PC-9 (cell line): ENCODE results near the gene FAM25G. TPM values are rescaled to one million over a fixed set of nuclear protein-coding genes. Genes with fewer than 3 reads are reported as not detected.
"Not testable (repeated sequence)": the region's sequence is repeated elsewhere in the genome, so short reads cannot be mapped to it uniquely, and the experiment has no call there.

Experiments
- Bru-seq: library from RNA; stranded (reverse); fragments of 400-500 nt; gene quantifications from one replicate; lab custom pipeline; 2021; lab: Mats Ljungman, UMichigan
- BruChase-seq, 2 experiments: library from RNA; stranded (reverse); fragments of 400-500 nt; gene quantifications; one replicate each; lab custom pipeline; 2021; lab: Mats Ljungman, UMichigan
- BruUV-seq: library from RNA; stranded (reverse); fragments of 400-500 nt; replicated peaks from 2 replicates; lab custom pipeline; 2021; lab: Mats Ljungman, UMichigan
- CTCF ChIA-PET: fragments of 300-600 bp; sonication (Branson Sonifier 250); formaldehyde crosslinking; loops from one replicate; lab custom pipeline; 2022; ENCODE audit warnings: antibody characterized with exemption; lab: Charles Lee
- POLR2A ChIA-PET: fragments of 300-600 bp; sonication (Branson Sonifier 250); formaldehyde crosslinking; loops from one replicate; lab custom pipeline; 2022; ENCODE audit warnings: antibody characterized with exemption; ENCODE audit not compliant: unreplicated experiment; lab: Charles Lee
- DNase-seq, 2 experiments: peaks; one replicate each; pipeline versions ENCODE4 v3.0.0 to v3.0.0-alpha.2; 2015 to 2022; ENCODE audit warnings: mixed read lengths in 1 of 2
- H2AFZ ChIP-seq: fragments of 200-600 bp; sonication (generic); 2 replicates; pipeline ENCODE4 v1.8.1; 2017; ENCODE audit warnings: antibody characterized with exemption
- H3F3A ChIP-seq: fragments of 200-600 bp; sonication (generic); 2 replicates; pipeline ENCODE4 v1.8.1; 2017; ENCODE audit warnings: antibody characterized with exemption, mild to moderate bottlenecking, low read depth; ENCODE audit not compliant: insufficient read depth
- H3K27ac ChIP-seq: fragments of 200-600 bp; sonication (generic); 2 replicates; pipeline ENCODE4 v1.6.1; 2016; ENCODE audit warnings: mixed run types
- H3K27me3 ChIP-seq: fragments of 200-600 bp; sonication (generic); 2 replicates; pipeline ENCODE4 v1.6.1; 2016; ENCODE audit warnings: low read depth, mixed run types; ENCODE audit not compliant: insufficient read depth
- H3K36me3 ChIP-seq: fragments of 200-600 bp; sonication (generic); 2 replicates; pipeline ENCODE4 v1.6.1; 2016; ENCODE audit warnings: low read depth, mixed run types
- H3K4me1 ChIP-seq: fragments of 200-600 bp; sonication (generic); replicated peaks from 2 replicates; pipeline ENCODE4 v1.6.1; 2016; ENCODE audit warnings: mixed run types; ENCODE audit not compliant: insufficient read depth
- H3K4me2 ChIP-seq: fragments of 200-600 bp; sonication (generic); 2 replicates; pipeline ENCODE4 v1.6.1; 2017; ENCODE audit warnings: mixed run types
- H3K4me3 ChIP-seq: fragments of 200-600 bp; sonication (generic); 2 replicates; pipeline ENCODE4 v1.6.1; 2016; ENCODE audit warnings: mixed run types
- H3K79me2 ChIP-seq: fragments of 200-600 bp; sonication (generic); 2 replicates; pipeline ENCODE4 v1.6.1; 2017; ENCODE audit warnings: low read depth, mixed run types
- H3K9me2 ChIP-seq: fragments of 200-600 bp; sonication (generic); 2 replicates; pipeline ENCODE4 v1.8.1; 2017; ENCODE audit warnings: mild to moderate bottlenecking; ENCODE audit not compliant: insufficient read depth
- H3K9me3 ChIP-seq: fragments of 200-600 bp; sonication (generic); 2 replicates; pipeline ENCODE4 v1.8.1; 2016; ENCODE audit warnings: low read depth; ENCODE audit not compliant: insufficient read depth
- H4K20me1 ChIP-seq: fragments of 200-600 bp; sonication (generic); 2 replicates; pipeline ENCODE4 v1.8.1; 2017; ENCODE audit not compliant: insufficient read depth
- intact Hi-C: fragments of 100-400 bp; cut with micrococcal nuclease; formaldehyde crosslinking; loops from one replicate; pipeline ENCODE4 v1.10.0; 2022; ENCODE audit not compliant: unreplicated experiment
- long read RNA-seq: library from polyadenylated mRNA; stranded (forward); transcript quantifications from one replicate; pipeline ENCODE4 v2.0.0, GENCODE V29; 2022
- total RNA-seq: library from RNA; stranded (reverse); gene quantifications from 2 replicates; pipeline ENCODE4 v1.2.3, GENCODE V29; 2021

FAM25G gene
- total RNA-seq (3.2 TPM in 1 of 2 replicates, not detected in the other), Bru-seq, nascent RNA (percentile 7 among the genes with signal in this experiment), BruChase-seq, experiment 1, labeled RNA remaining after a 2-hour chase (percentile 14 among the genes with signal in this experiment), BruChase-seq, experiment 2, labeled RNA remaining after a 6-hour chase (not detected)
- long read RNA-seq, partial matches to known transcripts: 0 of 1 reads
- long read RNA-seq, other reads (novel, unspliced or antisense): 0 of 1 reads

DNA sequence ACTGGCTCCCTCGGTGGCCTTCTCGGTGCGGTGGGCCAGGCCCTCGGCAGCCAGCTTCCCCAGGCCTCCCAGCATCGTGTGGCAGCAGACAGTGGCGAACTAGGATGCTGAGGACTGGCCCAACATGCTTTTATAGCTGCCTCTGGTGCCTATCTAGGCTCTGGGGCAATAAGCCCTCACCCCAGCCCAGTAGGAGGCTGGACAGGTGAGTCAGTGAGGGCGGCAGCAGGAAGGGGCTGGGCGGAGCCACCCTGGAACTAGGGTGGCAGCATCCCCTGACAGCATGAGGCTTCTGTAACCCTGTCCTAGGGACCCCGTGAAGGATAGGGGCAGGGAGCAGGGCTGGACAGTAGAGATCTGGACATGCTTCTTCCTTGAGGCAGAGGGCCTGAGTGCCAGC is at the start of gene FAM25G:
FAM25G (minus strand) TSS at position 101 of the 400 bp plus-strand sequence; CDS start at position 75, 26 bp downstream.
- H3K4me2 ChIP-seq, H3F3A ChIP-seq, DNase-seq, H4K20me1 ChIP-seq, H2AFZ ChIP-seq, BruUV-seq, H3K27me3 ChIP-seq, H3K27ac ChIP-seq, H3K36me3 ChIP-seq, H3K79me2 ChIP-seq, H3K4me1 ChIP-seq, H3K9me2 ChIP-seq, POLR2A ChIA-PET, H3K4me3 ChIP-seq, CTCF ChIA-PET, intact Hi-C loops, H3K9me3 ChIP-seq: not testable (repeated sequence)

DNA sequence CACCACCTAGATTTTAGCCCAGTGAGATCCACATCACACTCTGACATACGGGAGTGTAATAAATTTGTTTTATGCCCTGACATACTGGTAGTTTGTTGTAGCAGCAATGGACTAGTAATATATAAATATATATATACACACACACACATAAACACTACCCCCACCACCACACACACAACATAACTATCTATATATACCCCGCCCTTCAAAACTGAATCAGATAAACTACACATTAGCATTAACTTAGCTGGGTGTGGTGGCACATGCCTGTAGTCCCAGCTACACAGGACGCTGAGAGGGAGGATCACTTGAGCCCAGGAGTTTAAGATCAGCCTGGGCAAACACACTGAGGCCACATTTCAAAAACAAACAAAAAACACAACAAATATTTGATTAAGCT is 44.9 kb upstream of the FAM25G start:
- POLR2A ChIA-PET, H3K4me3 ChIP-seq, H2AFZ ChIP-seq, H4K20me1 ChIP-seq, H3K27me3 ChIP-seq, H3K27ac ChIP-seq, CTCF ChIA-PET, DNase-seq, H3K4me2 ChIP-seq, H3K36me3 ChIP-seq, H3K9me3 ChIP-seq, BruUV-seq, H3F3A ChIP-seq, intact Hi-C loops, H3K9me2 ChIP-seq, H3K4me1 ChIP-seq, H3K79me2 ChIP-seq: not testable (repeated sequence)

- H3F3A ChIP-seq, H3K27ac ChIP-seq, H2AFZ ChIP-seq, H3K4me3 ChIP-seq, CTCF ChIA-PET, H4K20me1 ChIP-seq, H3K36me3 ChIP-seq, POLR2A ChIA-PET, DNase-seq, BruUV-seq, H3K27me3 ChIP-seq, intact Hi-C loops, H3K9me2 ChIP-seq, H3K79me2 ChIP-seq, H3K4me2 ChIP-seq, H3K9me3 ChIP-seq, H3K4me1 ChIP-seq: not testable (repeated sequence)
Observed at GRCh38 chr10:47523475-47523874, 32.0 kb upstream of the FAM25G start, which contains the start of gene AGAP9. Gene AGAP9 (minus strand): TSS chr10:47523638. CDS start chr10:47523526, 112 bp downstream.

GRCh38 chr10:47502313-47502712 is 10.8 kb upstream of the FAM25G start:
- H3K4me1 ChIP-seq, intact Hi-C loops, CTCF ChIA-PET, H3K36me3 ChIP-seq, H3K4me2 ChIP-seq, H4K20me1 ChIP-seq, H3K79me2 ChIP-seq, BruUV-seq, POLR2A ChIA-PET, H3F3A ChIP-seq, H3K4me3 ChIP-seq, DNase-seq, H3K9me2 ChIP-seq, H3K9me3 ChIP-seq, H3K27ac ChIP-seq, H2AFZ ChIP-seq, H3K27me3 ChIP-seq: not testable (repeated sequence)

DNA sequence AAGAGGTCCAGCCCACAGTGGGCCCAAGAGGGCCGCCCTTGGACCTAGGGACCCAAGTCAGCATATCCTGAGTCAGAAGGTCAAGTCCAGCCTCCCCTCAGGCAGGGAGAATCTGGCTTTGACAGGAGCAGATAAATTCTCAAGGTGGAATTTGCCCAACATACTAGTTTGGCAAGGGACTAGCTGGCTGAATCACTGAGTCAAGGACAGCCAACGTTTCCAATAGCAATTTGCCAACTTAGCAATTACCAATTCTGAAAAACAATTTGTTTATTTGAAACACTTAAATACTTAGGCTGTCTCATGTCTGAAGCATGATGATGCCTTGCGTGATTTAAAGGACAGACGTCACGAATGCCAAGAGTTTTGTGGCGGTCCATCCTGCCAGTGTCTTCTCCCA is 2.7 kb upstream of the FAM25G start:
- intact Hi-C loops, CTCF ChIA-PET, H4K20me1 ChIP-seq, BruUV-seq, H3K4me1 ChIP-seq, H3K27me3 ChIP-seq, H3K36me3 ChIP-seq, H3K4me2 ChIP-seq, H3K4me3 ChIP-seq, H3F3A ChIP-seq, H3K9me3 ChIP-seq, H2AFZ ChIP-seq, H3K27ac ChIP-seq, POLR2A ChIA-PET, H3K9me2 ChIP-seq, H3K79me2 ChIP-seq, DNase-seq: not testable (repeated sequence)

DNA sequence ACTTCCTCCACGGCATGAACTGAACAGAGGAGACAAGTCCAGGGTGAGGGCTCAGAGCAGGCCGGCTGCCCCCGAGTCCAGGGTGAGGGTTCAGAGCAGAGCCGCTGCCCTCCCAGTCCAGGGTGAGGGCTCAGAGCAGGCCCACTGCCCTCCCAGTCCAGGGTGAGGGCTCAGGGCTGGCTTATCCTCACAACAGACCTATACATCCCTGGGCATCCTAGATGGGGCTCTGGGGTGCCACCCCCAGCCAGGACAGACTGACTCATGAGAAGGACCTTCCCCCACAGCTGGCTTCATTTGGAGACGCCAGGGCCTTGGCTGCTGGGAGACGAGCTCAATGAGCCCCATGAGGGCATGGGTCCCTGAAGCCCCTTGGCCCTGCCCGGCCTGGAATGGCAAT is 1.9 kb downstream of the FAM25G start:
- H3K4me1 ChIP-seq, H3K4me2 ChIP-seq, H3K27ac ChIP-seq, H4K20me1 ChIP-seq, H3K79me2 ChIP-seq, BruUV-seq, H3K4me3 ChIP-seq, H3F3A ChIP-seq, H3K9me3 ChIP-seq, CTCF ChIA-PET, POLR2A ChIA-PET, H3K27me3 ChIP-seq, H3K9me2 ChIP-seq, DNase-seq, H2AFZ ChIP-seq, H3K36me3 ChIP-seq, intact Hi-C loops: not testable (repeated sequence)

GRCh38 chr10:47485943-47486342 is 5.6 kb downstream of the FAM25G start:
- H3K4me1 ChIP-seq, H3K27ac ChIP-seq, intact Hi-C loops, H3K9me3 ChIP-seq, H3K79me2 ChIP-seq, CTCF ChIA-PET, POLR2A ChIA-PET, H2AFZ ChIP-seq, H3K9me2 ChIP-seq, H4K20me1 ChIP-seq, BruUV-seq, H3K36me3 ChIP-seq, H3F3A ChIP-seq, H3K4me3 ChIP-seq, H3K4me2 ChIP-seq, H3K27me3 ChIP-seq: not testable (repeated sequence)
- peak in 1 of 2 experiments; percentile 40 for DNase-seq
